Tibial nerve (tissue), 4 donors: ENCODE results near the gene CHN1. TPM values are rescaled to one million over a fixed set of nuclear protein-coding genes. Genes with fewer than 3 reads are reported as not detected.

Source experiments
- DNase-seq, 2 donors: peaks; one replicate each; pipeline ENCODE4 v3.0.0-alpha.2; 2019; ENCODE audit warnings: low spot score in 2 of 2
- H3K27ac ChIP-seq, 4 donors: fragments of 200-600 bp; sonication (generic) in 3 of 4; one replicate each; pipeline ENCODE4 v1.5.1; 2017 to 2019; ENCODE audit warnings: mild to moderate bottlenecking in 1 of 4
- H3K27me3 ChIP-seq, 2 donors: fragments of 200-600 bp; sonication (generic) in 1 of 2; one replicate each; pipeline versions ENCODE4 v1.5.1 to v1.6.0; 2017 to 2019
- H3K36me3 ChIP-seq, 3 donors: fragments of 200-600 bp; sonication (generic); one replicate each; pipeline ENCODE4 v1.5.1; 2018 to 2019
- H3K4me1 ChIP-seq, 4 donors: fragments of 200-600 bp; sonication (generic) in 3 of 4; one replicate each; pipeline ENCODE4 v1.5.1; 2017 to 2019
- H3K4me3 ChIP-seq, 4 donors: fragments of 200-600 bp; sonication (generic) in 3 of 4; one replicate each; pipeline ENCODE4 v1.5.1; 2017 to 2019; ENCODE audit warnings: mild to moderate bottlenecking in 1 of 4, moderate library complexity in 1 of 4
- H3K9me3 ChIP-seq, 4 donors: fragments of 200-600 bp; sonication (generic) in 3 of 4; one replicate each; pipeline ENCODE4 v1.5.1; 2017 to 2019
- EP300 ChIP-seq, 2 donors: sonication (generic); formaldehyde crosslinking; IDR thresholded peaks; one replicate each; pipeline ENCODE4 v1.6.1; 2017; ENCODE audit warnings: antibody characterized with exemption in 2 of 2, mild to moderate bottlenecking in 1 of 2
- POLR2A ChIP-seq, 2 donors: fragments of 450-650 bp; IDR thresholded peaks; one replicate each; pipeline ENCODE4 v1.6.1; 2017; ENCODE audit warnings: antibody characterized with exemption in 2 of 2, mild to moderate bottlenecking in 2 of 2, moderate library complexity in 2 of 2
- WGBS, 2 donors: methylation state at CpG; one replicate each; pipeline ENCODE4 v1.1.5; 2018; 5-methylcytosine and 5-hydroxymethylcytosine counted together
- total RNA-seq, 4 donors: library from RNA; depleted of rRNA; stranded (reverse); fragments of >200 nt; gene quantifications; one replicate each; pipeline ENCODE4 v1.1.0, GENCODE V29; 2016
- TF ChIP-seq, protein P1 (sequence below), 5 experiments: fragments of 200-600 bp in 3 of 5; fragments of 450-650 bp in 2 of 5; sonication (generic) in 3 of 5; IDR thresholded peaks; one replicate each; pipeline ENCODE4 v1.5.1; 2016 to 2019; ENCODE audit warnings: antibody characterized with exemption in 5 of 5, mild to moderate bottlenecking in 3 of 5, moderate library complexity in 2 of 5

Gene CHN1
- total RNA-seq, 4 donors from 2014 or later, result 17.3 to 27.2 (median 23.8) TPM

DNA sequence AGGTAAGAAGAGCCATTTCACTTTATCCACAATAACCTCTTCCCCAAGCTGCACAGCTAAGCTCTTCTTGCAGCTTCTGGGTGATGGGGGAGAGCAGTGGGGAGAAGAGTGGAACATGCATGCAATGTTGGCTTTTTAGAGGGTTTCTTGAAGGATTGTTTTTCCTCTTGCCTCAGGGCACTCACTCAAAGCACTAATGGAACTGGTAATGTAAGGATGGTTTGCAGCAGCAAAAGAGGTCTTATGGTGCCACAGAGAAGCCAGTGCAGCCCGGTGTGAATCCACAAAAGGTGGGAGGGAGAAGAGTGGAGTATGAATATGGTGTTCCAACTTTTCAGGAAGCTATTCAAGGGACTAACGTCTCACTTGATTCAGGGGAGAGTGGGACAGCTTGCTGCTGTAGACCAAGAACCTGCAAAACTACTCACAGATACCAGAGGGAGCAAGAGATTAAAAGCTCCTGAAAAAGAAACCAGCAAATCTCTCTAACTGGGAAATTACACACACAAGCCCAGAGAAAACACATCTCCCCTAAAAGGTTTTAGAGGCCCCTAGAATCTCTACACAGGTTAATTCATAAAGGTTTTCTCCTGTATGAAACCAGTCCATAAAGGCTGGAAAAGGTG is 116.4 kb downstream of the CHN1 start:
- TF ChIP-seq, protein P1, sequence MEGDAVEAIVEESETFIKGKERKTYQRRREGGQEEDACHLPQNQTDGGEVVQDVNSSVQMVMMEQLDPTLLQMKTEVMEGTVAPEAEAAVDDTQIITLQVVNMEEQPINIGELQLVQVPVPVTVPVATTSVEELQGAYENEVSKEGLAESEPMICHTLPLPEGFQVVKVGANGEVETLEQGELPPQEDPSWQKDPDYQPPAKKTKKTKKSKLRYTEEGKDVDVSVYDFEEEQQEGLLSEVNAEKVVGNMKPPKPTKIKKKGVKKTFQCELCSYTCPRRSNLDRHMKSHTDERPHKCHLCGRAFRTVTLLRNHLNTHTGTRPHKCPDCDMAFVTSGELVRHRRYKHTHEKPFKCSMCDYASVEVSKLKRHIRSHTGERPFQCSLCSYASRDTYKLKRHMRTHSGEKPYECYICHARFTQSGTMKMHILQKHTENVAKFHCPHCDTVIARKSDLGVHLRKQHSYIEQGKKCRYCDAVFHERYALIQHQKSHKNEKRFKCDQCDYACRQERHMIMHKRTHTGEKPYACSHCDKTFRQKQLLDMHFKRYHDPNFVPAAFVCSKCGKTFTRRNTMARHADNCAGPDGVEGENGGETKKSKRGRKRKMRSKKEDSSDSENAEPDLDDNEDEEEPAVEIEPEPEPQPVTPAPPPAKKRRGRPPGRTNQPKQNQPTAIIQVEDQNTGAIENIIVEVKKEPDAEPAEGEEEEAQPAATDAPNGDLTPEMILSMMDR (IDR thresholded peaks at IDR 0.05), result no peak
- TF ChIP-seq POLR2A (IDR thresholded peaks at IDR 0.05), result no peak
- Histone ChIP-seq H3K4me1 (no peaks in the 10 kb centered on the region), H3K27ac (no peak overlapping the region), H3K27me3 (no peaks in the 10 kb centered on the region), H3K4me3 (no peak overlapping the region), H3K9me3 (no peaks in the 10 kb centered on the region), H3K36me3 (peaks cover 0 to 7% (median 0%) of the 10 kb centered on the region in 3 donors)
- DNase-seq, result no peak
- 70 to 71% methylated on average over 2 of the region's 2 CpGs for WGBS, 2 donors

DNA sequence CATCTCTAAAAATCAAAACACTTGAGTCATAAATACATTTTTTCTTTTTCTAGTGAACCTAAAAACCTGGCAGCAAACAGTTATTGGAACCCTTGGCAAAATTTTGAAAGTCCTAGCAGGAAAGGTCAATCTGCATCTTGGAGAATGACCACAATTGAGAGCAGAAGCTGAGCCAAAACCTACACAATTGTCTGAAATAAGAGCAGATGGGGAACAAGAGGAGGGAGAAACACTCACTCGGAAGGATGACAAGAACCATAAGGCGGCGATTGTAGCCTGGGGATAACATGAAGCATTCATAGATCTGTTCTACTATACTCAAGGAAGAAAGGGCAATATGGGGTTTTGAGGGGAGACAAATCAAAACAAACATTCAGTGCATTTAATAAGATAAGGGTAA is 117.0 kb downstream of the CHN1 start:
- no peak for TF ChIP-seq POLR2A (IDR thresholded peaks at IDR 0.05)
- TF ChIP-seq EP300 (IDR thresholded peaks at IDR 0.05), result no peak
- TF ChIP-seq, protein P1 (IDR thresholded peaks at IDR 0.05), result no peak
- no peaks in the 10 kb centered on the region for H3K27me3 ChIP-seq
- no peak overlapping the region for H3K4me3 ChIP-seq
- peaks cover 0 to 7% (median 0%) of the 10 kb centered on the region in 3 donors for H3K36me3 ChIP-seq
- no peak for DNase-seq
- 56 to 72% methylated on average over 3 of the region's 3 CpGs for WGBS, 2 donors
- H3K4me1 ChIP-seq, result no peaks in the 10 kb centered on the region
- no peaks in the 10 kb centered on the region for H3K9me3 ChIP-seq
- no peak overlapping the region for H3K27ac ChIP-seq

DNA sequence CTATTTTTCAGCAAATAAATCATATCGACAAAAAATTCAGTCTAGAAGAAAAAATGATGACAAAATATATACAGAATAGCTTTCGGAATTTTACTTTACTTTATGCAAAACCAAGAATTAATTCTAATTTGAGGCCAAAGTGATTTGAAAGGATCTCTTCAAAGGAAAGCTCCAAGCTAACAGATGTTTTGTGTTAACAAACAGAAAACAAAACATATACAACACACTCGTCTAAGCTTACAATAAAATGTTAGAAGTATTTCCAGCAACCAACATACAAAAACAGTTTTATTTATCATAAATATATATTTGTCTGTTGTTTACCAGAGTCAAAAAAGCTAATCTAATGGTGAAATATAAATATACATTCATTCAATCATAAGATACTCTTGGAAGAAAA is 122.8 kb downstream of the CHN1 start:
- Histone ChIP-seq H3K27me3 (no peaks in the 10 kb centered on the region), H3K4me1 (peaks cover 0 to 6% (median 0%) of the 10 kb centered on the region in 4 donors), H3K36me3 (no peaks in the 10 kb centered on the region), H3K4me3 (no peak overlapping the region), H3K27ac (no peak overlapping the region), H3K9me3 (no peaks in the 10 kb centered on the region)
- TF ChIP-seq EP300 (IDR thresholded peaks at IDR 0.05), result no peak
- TF ChIP-seq, protein P1 (IDR thresholded peaks at IDR 0.05), result no peak
- no peak for TF ChIP-seq POLR2A (IDR thresholded peaks at IDR 0.05)
- DNase-seq, result no peak
- WGBS, 2 donors, result 80 to 86% methylated on average over 3 of the region's 3 CpGs

DNA sequence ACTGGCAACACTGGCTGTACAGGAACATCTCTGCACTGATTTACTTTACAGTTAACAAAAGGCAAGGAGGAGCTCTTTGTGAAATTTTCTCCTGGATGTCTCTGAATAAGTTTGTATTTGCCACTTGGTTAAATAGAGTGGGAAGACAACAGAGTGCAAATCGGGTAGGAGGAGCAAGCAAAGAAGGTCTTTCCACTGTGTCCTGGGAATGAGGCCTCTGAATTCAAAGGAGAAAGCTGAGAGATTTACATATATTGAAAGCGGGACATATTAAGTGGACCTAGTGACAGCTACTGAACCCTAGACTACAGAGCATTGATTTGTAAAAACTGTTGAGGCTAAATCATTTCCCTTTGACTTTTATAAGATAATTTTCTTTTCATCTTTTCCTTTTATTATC is 123.5 kb downstream of the CHN1 start:
- peaks cover 0 to 6% (median 0%) of the 10 kb centered on the region in 4 donors for H3K4me1 ChIP-seq
- DNase-seq, result no peak
- no peaks in the 10 kb centered on the region for H3K36me3 ChIP-seq
- H3K27ac ChIP-seq, result no peak overlapping the region
- 56 to 66% methylated on average over 2 of the region's 2 CpGs for WGBS, 2 donors
- H3K9me3 ChIP-seq, result no peaks in the 10 kb centered on the region
- H3K4me3 ChIP-seq, result no peak overlapping the region
- no peak for TF ChIP-seq POLR2A (IDR thresholded peaks at IDR 0.05)
- TF ChIP-seq EP300 (IDR thresholded peaks at IDR 0.05), result no peak
- TF ChIP-seq, protein P1 (IDR thresholded peaks at IDR 0.05), result no peak
- H3K27me3 ChIP-seq, result no peaks in the 10 kb centered on the region

DNA sequence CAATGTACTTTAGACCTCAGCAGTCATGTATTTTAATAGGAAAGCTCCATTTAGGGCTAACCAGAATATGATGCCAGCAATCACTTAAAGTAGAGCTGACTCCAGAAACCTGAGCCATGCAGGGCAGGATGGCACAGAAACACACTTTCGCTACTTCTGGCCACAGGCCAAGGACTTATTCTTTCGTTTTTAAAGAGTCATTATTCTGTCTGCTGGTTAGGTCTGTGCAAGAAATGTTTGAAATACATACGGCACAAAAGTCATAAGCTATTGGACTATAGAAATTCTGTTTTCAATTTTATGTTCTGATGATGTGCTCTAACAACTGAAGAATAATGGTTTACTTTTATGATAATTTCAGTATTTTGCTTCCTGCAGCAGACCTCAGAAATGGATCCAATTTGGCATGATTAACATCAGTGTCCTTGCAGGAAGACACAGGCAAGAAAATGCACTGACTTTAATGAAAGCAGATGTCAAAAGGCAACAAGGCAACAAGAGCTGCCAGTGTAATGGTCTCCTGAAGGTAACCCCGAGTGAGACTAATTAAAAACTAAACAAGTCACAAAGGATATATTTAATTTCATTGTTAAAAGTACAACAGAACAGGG is 126.5 kb downstream of the CHN1 start:
- TF ChIP-seq POLR2A (IDR thresholded peaks at IDR 0.05), result no peak
- no peak for TF ChIP-seq EP300 (IDR thresholded peaks at IDR 0.05)
- TF ChIP-seq, protein P1 (IDR thresholded peaks at IDR 0.05), result no peak
- no peak overlapping the region for H3K27ac ChIP-seq
- 12 to 26% methylated on average over 4 of the region's 4 CpGs for WGBS, 2 donors
- no peaks in the 10 kb centered on the region for H3K27me3 ChIP-seq
- H3K4me3 ChIP-seq, result peak overlapping the region; percentile 7 to 37 (median 20)
- H3K36me3 ChIP-seq, result no peaks in the 10 kb centered on the region
- H3K4me1 ChIP-seq, result peaks cover 0 to 14% (median 0%) of the 10 kb centered on the region in 4 donors
- H3K9me3 ChIP-seq, result no peaks in the 10 kb centered on the region
- peak in 1 of 2 donors; percentile 43 for DNase-seq
